Suprapubic skin (tissue), 4 donors: ENCODE measurements around the gene TRUB1. TPM values are rescaled to one million over a fixed set of nuclear protein-coding genes. Genes with fewer than 3 reads are reported as not detected.

ENCODE experiments used
- DNase-seq, 2 donors: peaks; one replicate each; pipeline ENCODE4 v3.0.0-alpha.2; 2019; ENCODE audit warnings: low spot score in 2 of 2
- H3K27ac ChIP-seq: fragments of 200-600 bp; sonication (generic); one replicate; pipeline ENCODE4 v1.5.1; 2019
- H3K27me3 ChIP-seq: fragments of 200-600 bp; sonication (generic); one replicate; pipeline ENCODE4 v1.5.1; 2019
- H3K36me3 ChIP-seq: fragments of 200-600 bp; sonication (generic); one replicate; pipeline ENCODE4 v1.5.1; 2019
- H3K4me1 ChIP-seq: fragments of 200-600 bp; sonication (generic); one replicate; pipeline ENCODE4 v1.5.1; 2019
- H3K4me3 ChIP-seq: fragments of 200-600 bp; sonication (generic); one replicate; pipeline ENCODE4 v1.5.1; 2019; ENCODE audit warnings: mild to moderate bottlenecking
- H3K9me3 ChIP-seq: fragments of 200-600 bp; sonication (generic); one replicate; pipeline ENCODE4 v1.5.1; 2019
- CTCF ChIP-seq, 2 donors: fragments of 200-600 bp in 1 of 2; fragments of 450-650 bp in 1 of 2; sonication (generic) in 1 of 2; IDR thresholded peaks; one replicate each; pipeline ENCODE4 v1.5.1; 2016 to 2019; ENCODE audit warnings: antibody characterized with exemption in 2 of 2, mild to moderate bottlenecking in 1 of 2, moderate library complexity in 1 of 2
- EP300 ChIP-seq: sonication (generic); formaldehyde crosslinking; IDR thresholded peaks from one replicate; pipeline ENCODE4 v1.6.1; 2017; ENCODE audit warnings: antibody characterized with exemption
- POLR2A ChIP-seq, 2 donors: fragments of 450-650 bp; IDR thresholded peaks; one replicate each; pipeline ENCODE4 v1.6.1; 2017; ENCODE audit warnings: antibody characterized with exemption in 2 of 2, mild to moderate bottlenecking in 2 of 2, moderate library complexity in 2 of 2
- POLR2AphosphoS5 ChIP-seq, 3 donors: sonication (generic); formaldehyde crosslinking; IDR thresholded peaks; one replicate each; pipeline ENCODE4 v1.6.1; 2017; ENCODE audit warnings: antibody characterized with exemption in 3 of 3
- WGBS: methylation state at CpG from one replicate; pipeline ENCODE4 v1.1.5; 2018; 5-methylcytosine and 5-hydroxymethylcytosine counted together
- total RNA-seq, 4 donors: library from RNA; depleted of rRNA; stranded (reverse); fragments of >200 nt; gene quantifications; one replicate each; pipeline ENCODE4 v1.1.0, GENCODE V29; 2016

TRUB1 gene
- total RNA-seq, 4 donors from 2014 or later: 11.6 to 28.6 (median 15.0) TPM

- no peak for TF ChIP-seq CTCF (IDR thresholded peaks at IDR 0.05)
- no peak for TF ChIP-seq EP300
- TF ChIP-seq POLR2AphosphoS5 (IDR thresholded peaks at IDR 0.05): no peak
- TF ChIP-seq POLR2A (IDR thresholded peaks at IDR 0.05): no peak
- no peaks in the 10 kb centered on the region for H3K36me3 ChIP-seq
- H3K4me3 ChIP-seq: no peak overlapping the region
- H3K9me3 ChIP-seq: no peaks in the 10 kb centered on the region
- peaks cover 4% of the 10 kb centered on the region for H3K27me3 ChIP-seq
- no peak overlapping the region for H3K27ac ChIP-seq
- no peak for DNase-seq
- no peaks in the 10 kb centered on the region for H3K4me1 ChIP-seq
- 68% methylated on average over 13 of the region's 13 CpGs for WGBS
These were observed 88.2 kb downstream of the TRUB1 start for GRCh38 chr10:115026056-115026745.

GRCh38 chr10:115026746-115027140 lies 88.7 kb downstream of the TRUB1 start:
- no peak overlapping the region for H3K4me3 ChIP-seq
- no peaks in the 10 kb centered on the region for H3K4me1 ChIP-seq
- 88% methylated on average over 7 of the region's 7 CpGs for WGBS
- no peak overlapping the region for H3K27ac ChIP-seq
- H3K36me3 ChIP-seq: no peaks in the 10 kb centered on the region
- no peaks in the 10 kb centered on the region for H3K9me3 ChIP-seq
- DNase-seq: no peak
- no peak for TF ChIP-seq POLR2AphosphoS5 (IDR thresholded peaks at IDR 0.05)
- no peak for TF ChIP-seq POLR2A (IDR thresholded peaks at IDR 0.05)
- TF ChIP-seq EP300: no peak
- no peak for TF ChIP-seq CTCF (IDR thresholded peaks at IDR 0.05)
- H3K27me3 ChIP-seq: peaks cover 4% of the 10 kb centered on the region

Other genes starting within 250 kb of the TRUB1 start
- 10 to 100 TPM; 12.6 to 62.0 (median 17.4) TPM for gene FHIP2A, start 116.4 kb upstream of the TRUB1 start, total RNA-seq
- 1 to 10 TPM in 3 of 4 donors, under 1 TPM in 1; 0.44 to 1.4 (median 1.1) TPM for gene ATRNL1, start 155.2 kb downstream of the TRUB1 start, total RNA-seq